Natural killer cell treated with Interleukin-12 subunit alpha and Interleukin-12 subunit beta and Interleukin-15 and Interleukin-18, amount 100 ng/mL, for 72 hours (primary cell): ENCODE results near the gene LRRC56. TPM values are rescaled to one million over a fixed set of nuclear protein-coding genes. Genes with fewer than 3 reads are reported as not detected.
A peak's percentile ranks its signal among the peaks of the same experiment; 100 is the strongest.

Experiments used
- ATAC-seq, 2 donors: fragments of 150-1000 bp; cut with Tn5 transposase in 1 of 2; sonication (Bioruptor Pico), chemical (Tn5 transposase) in 1 of 2; 2 replicates each; pipeline ENCODE4 v1.10.0; 2021
- DNase-seq: peaks from one replicate; pipeline ENCODE4 v3.0.0; 2022; ENCODE audit warnings: low spot score
- H3K27ac Mint-ChIP-seq, 2 donors: 1 replicate in 1 of 2; 2 replicates in 1 of 2; pipeline ENCODE4 v1.8.0; 2022; ENCODE audit warnings: mixed read lengths in 2 of 2, mild to moderate bottlenecking in 1 of 2, moderate library complexity in 1 of 2
- H3K27me3 Mint-ChIP-seq, 2 donors: 1 replicate in 1 of 2; 2 replicates in 1 of 2; pipeline ENCODE4 v1.8.0; 2022; ENCODE audit warnings: mixed read lengths in 2 of 2
- H3K36me3 Mint-ChIP-seq: one replicate; pipeline ENCODE4 v1.8.0; 2022; ENCODE audit warnings: mixed read lengths
- H3K4me1 Mint-ChIP-seq, 2 donors: 1 replicate in 1 of 2; 2 replicates in 1 of 2; pipeline ENCODE4 v1.8.0; 2022; ENCODE audit warnings: low read depth in 2 of 2, mixed read lengths in 2 of 2, mild to moderate bottlenecking in 1 of 2
- H3K4me3 Mint-ChIP-seq: one replicate; pipeline ENCODE4 v1.8.0; 2022; ENCODE audit warnings: mixed read lengths
- H3K9me3 Mint-ChIP-seq: 2 replicates; pipeline ENCODE4 v1.8.0; 2022; ENCODE audit warnings: mixed read lengths
- total RNA-seq, 2 donors: library from RNA; stranded (reverse); gene quantifications; one replicate each; pipeline ENCODE4 v1.2.3, GENCODE V29; 2022

LRRC56 gene
- total RNA-seq, 2 donors from 2014 or later = 0.98 to 1.8 TPM

DNA sequence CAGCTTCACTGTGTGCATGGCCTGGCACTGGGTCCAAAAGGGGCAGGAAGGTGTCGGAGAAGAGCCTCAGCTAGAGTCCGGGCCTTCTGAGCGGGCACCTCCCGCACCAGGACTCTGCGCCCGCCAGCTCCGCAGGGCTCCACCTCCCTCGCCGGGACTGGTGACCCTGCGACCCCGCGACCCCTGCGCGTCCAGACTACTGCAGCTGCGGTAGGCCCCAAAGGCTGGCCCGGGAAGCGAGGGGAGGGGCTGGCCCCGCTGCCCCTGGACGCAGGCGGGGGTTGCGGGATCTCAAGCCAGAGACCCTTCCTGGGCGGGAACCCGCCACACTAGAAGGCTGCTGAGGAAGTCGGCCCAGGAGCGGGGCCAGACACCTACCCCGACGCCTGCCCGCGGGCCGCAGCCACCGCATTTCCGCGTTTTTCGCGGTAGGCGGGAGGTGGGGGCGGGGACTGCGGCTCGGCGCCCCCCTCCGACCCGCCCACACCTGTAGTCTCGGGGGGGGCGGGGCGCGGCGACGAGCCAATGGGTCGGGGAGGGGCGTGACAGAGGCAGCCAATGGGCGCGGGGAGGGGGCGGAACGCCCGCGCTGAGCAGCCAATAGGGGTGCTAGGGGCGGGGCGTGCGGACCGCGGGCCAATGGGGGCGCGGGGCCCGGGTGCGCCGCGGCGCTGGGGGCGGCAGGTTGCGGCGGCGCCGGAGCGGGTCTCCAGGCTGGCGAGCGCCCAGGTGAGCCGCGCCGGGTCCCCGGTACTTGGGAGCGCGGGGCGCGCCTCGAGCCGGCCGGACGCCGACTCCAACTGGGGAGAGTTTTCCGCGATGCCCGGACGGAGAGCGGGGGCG, 23.2 kb downstream of the LRRC56 start, which contains the start of the genes LMNTD2 and RASSF7:
TSS of gene LMNTD2 (minus strand) at position 434 of the 843 bp plus-strand sequence. CDS start at position 412, 22 bp downstream.
TSS of gene RASSF7 (plus strand) at position 666 of the 843 bp plus-strand sequence. CDS start 799 bp downstream, outside the sequence.
- Mint-ChIP-seq H3K27ac (peak within 1 kb of the TSS in 1 of 2 donors; percentile 35), H3K27me3 (no peaks in the 10 kb centered on the region), H3K9me3 (no peaks in the 10 kb centered on the region), H3K4me3 (peak within 1 kb of the TSS; percentile 88), H3K4me1 (peaks cover 5 to 8% of the 10 kb centered on the region in 2 donors), H3K36me3 (no peaks in the 10 kb centered on the region)
- ATAC-seq (peak; percentile 96 to 97), DNase-seq (peak; percentile 95)

DNA sequence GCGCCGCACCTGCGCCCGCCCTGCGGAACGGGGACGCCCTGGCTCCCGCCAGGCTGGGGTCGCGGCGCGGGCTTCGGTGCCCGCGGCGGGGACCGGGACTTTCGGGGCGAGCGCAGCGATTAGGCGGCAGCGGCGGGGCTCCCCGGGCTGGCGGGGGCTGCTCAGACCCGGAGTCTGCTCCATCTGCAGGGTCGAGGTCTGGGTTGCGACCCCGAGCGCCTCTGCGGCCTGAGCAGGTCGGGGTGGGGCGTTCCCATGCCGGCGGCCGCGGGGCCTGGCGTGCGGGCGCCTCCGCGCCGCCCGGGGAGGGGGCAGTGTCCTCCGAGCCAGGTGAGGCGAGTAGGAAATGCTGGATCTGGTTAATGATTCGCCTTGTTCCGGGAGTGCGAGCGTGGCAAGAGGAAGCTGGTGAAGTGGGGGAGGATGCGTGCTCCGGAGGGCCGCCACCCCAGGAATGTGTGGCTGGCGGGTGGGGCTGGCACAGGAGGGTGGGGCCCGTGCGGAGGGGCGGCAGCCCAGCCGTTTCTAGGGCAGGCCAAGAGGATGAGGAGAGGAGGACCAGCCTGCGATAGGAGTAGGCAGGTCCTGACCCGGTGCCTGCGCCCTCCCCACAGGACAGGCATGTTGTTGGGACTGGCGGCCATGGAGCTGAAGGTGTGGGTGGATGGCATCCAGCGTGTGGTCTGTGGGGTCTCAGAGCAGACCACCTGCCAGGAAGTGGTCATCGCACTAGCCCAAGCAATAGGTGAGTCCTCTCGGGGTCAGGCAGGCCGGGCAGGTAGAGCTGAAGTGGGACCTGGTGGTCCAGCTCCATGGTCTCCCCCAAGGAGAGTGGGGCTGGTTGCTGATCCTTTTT, 24.0 kb downstream of the LRRC56 start:
- Mint-ChIP-seq H3K27me3 (no peaks in the 10 kb centered on the region), H3K4me3 (peak overlapping the region; percentile 88), H3K9me3 (no peaks in the 10 kb centered on the region), H3K36me3 (no peaks in the 10 kb centered on the region), H3K4me1 (peaks cover 5 to 8% of the 10 kb centered on the region in 2 donors), H3K27ac (no peak overlapping the region)
- DNase-seq = no peak
- peak; percentile 2 to 3 for ATAC-seq

DNA sequence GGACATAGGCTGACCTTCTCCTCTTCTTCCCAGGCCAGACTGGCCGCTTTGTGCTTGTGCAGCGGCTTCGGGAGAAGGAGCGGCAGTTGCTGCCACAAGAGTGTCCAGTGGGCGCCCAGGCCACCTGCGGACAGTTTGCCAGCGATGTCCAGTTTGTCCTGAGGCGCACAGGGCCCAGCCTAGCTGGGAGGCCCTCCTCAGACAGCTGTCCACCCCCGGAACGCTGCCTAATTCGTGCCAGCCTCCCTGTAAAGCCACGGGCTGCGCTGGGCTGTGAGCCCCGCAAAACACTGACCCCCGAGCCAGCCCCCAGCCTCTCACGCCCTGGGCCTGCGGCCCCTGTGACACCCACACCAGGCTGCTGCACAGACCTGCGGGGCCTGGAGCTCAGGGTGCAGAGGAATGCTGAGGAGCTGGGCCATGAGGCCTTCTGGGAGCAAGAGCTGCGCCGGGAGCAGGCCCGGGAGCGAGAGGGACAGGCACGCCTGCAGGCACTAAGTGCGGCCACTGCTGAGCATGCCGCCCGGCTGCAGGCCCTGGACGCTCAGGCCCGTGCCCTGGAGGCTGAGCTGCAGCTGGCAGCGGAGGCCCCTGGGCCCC, 24.8 kb downstream of the LRRC56 start:
- H3K27me3 Mint-ChIP-seq = no peaks in the 10 kb centered on the region
- DNase-seq = no peak
- H3K4me3 Mint-ChIP-seq = peak overlapping the region; percentile 88
- no peak overlapping the region for H3K27ac Mint-ChIP-seq
- no peaks in the 10 kb centered on the region for H3K36me3 Mint-ChIP-seq
- no peak for ATAC-seq
- H3K4me1 Mint-ChIP-seq = peaks cover 5 to 8% of the 10 kb centered on the region in 2 donors
- no peaks in the 10 kb centered on the region for H3K9me3 Mint-ChIP-seq

DNA sequence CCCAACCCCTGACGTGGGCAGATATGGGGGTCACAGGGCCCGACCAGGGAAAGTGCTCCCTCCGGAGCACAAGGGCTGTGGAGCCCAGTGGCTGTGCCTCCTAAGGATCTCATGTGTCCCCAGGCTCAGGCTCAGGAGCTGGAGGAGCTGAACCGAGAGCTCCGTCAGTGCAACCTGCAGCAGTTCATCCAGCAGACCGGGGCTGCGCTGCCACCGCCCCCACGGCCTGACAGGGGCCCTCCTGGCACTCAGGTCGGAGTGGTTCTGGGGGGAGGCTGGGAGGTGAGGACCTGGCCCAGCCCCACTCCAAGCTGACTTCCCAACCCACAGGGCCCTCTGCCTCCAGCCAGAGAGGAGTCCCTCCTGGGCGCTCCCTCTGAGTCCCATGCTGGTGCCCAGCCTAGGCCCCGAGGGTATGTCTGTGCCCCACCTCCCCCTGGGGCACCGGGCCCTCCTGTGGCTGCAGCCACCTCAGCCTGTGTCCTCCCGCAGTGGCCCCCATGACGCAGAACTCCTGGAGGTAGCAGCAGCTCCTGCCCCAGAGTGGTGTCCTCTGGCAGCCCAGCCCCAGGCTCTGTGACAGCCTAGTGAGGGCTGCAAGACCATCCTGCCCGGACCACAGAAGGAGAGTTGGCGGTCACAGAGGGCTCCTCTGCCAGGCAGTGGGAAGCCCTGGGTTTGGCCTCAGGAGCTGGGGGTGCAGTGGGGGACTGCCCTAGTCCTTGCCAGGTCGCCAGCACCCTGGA, 25.9 kb downstream of the LRRC56 start:
- Mint-ChIP-seq H3K9me3 (no peaks in the 10 kb centered on the region), H3K4me3 (no peak overlapping the region), H3K27me3 (no peaks in the 10 kb centered on the region), H3K4me1 (peaks cover 5 to 8% of the 10 kb centered on the region in 2 donors), H3K36me3 (no peaks in the 10 kb centered on the region), H3K27ac (no peak overlapping the region)
- DNase-seq = no peak
- no peak for ATAC-seq

DNA sequence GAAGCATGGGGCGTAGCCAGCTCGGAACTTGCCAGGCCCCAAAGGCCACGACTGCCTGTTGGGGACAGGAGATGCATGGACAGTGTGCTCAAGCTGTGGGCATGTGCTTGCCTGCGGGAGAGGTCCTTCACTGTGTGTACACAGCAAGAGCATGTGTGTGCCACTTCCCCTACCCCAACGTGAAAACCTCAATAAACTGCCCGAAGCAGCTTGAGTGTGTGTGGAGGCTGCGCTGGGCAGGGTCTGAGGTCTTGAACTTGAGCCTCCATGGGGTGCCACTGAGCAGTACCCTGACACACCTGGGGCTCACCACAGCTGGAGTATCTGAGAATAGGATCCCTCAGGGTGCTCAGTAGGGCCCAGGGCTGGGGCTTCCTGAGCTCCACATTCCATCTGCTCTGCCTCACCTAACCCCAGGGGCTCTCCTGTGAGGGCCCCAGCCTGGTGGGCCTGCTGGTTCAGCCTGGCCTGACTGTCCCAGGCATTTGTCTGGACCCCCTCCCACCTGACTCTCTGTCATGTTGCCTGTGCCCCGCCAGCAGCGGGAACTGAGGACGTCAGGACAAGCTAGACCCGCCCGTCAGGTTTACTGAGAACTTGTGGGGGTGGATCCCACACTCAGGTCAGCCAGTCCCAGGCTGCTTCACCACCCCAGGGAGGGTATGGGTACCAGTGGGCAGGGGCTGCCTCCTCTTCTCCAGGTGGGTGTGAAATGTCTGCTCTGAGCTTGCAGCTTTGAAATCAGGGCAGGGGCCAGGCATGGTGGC, 26.7 kb downstream of the LRRC56 start:
- H3K27ac Mint-ChIP-seq = no peak overlapping the region
- no peaks in the 10 kb centered on the region for H3K9me3 Mint-ChIP-seq
- no peak overlapping the region for H3K4me3 Mint-ChIP-seq
- H3K36me3 Mint-ChIP-seq = no peaks in the 10 kb centered on the region
- H3K27me3 Mint-ChIP-seq = no peaks in the 10 kb centered on the region
- ATAC-seq (no peak), DNase-seq (no peak)
- peaks cover 5 to 8% of the 10 kb centered on the region in 2 donors for H3K4me1 Mint-ChIP-seq

DNA sequence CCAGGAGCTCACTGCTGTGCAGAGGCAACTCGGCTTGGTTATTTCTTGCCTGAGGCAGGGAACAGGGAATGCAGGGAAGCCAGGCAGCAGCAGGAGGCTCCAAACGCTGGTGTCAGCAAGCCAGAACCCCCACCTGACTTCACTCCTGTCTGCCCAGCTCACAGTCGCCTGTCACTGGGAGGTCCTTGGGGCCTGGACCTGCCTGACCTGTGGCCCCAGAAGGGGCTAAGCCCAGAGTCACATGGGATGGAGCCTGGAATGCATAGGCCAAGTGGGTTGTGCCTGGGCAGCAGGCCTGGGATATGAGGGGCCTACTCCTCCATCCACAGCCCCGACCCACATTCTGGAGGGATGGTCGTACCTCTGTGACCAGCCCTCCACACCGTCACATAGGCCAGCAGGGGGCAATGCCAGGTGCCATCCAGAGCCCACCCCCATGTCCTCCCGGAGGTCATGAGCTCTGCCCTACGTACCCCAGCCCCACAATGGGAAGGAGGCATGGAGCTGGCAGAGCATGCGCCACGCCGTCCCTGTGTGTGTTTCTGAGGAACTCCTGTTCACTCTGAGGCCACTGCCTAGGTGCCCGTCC, 28.7 kb downstream of the LRRC56 start:
- DNase-seq = no peak
- ATAC-seq = no peak
- no peak overlapping the region for H3K4me3 Mint-ChIP-seq
- H3K4me1 Mint-ChIP-seq = peaks cover 0 to 4% of the 10 kb centered on the region in 2 donors
- H3K9me3 Mint-ChIP-seq = no peaks in the 10 kb centered on the region
- no peaks in the 10 kb centered on the region for H3K36me3 Mint-ChIP-seq
- no peak overlapping the region for H3K27ac Mint-ChIP-seq
- H3K27me3 Mint-ChIP-seq = no peaks in the 10 kb centered on the region

DNA sequence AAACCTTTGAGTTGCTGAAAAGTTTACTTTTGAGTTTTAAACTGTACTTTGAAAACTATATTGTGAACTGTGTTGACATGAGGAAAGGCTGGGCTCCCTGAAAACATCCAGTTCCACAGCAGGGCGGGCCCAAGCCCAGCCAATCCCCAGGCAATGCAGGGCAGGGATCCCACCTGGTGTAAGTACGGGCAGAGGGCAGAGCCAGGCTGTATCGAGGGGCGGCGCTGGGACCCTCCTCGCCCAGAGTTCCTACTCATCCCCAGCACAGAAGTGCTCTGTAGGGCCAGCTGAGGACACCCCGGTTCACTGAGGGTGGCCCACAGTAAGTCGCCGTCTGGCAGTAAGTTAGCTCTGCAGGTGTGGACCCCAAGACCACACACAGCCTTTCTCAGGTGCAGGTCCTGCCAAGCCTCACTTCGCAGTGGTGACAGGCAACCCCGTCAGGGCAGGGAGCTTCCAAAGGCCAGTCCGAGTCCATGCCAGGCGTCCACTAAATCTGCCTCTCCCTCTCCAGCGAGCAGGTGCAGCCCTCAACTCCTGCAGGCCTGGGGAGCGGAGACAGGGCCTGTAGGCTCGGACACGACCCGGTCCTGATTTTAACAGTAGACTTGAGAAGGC, 29.8 kb downstream of the LRRC56 start:
- Mint-ChIP-seq H3K27ac (peak overlapping the region in 1 of 2 donors; percentile 62), H3K4me3 (peak overlapping the region; percentile 57)

DNA sequence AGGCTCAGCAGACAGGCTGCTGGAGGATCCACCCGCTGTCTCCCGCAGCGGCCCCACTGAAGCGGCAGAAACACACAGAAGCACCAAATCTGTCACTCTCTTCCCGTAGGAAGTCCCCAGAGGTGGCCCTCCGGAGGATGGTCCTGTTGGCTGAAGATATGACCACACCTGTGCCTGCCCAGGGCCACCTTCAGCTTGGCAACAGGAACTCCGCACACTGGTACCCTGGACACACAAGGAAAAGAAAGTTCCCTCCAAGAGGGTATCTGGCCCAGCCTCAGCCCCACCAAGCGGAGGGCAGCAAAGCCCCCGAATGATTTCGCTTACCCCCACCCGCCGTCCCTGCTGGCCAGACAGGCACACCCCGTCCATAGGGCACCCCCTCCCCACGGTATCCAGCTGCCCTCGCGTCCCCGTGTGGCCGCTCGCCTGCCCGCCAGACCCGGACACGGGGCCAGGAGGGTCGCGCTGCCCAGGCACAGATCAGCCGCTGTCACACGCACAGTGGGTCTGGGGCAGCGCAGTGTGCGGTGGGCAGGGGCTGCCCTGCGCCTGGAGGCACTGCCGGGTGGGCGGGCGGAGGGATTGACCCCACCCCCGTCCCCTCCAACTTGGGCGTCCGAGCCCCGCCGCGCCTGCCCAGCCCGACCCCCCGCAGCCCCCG, 30.4 kb downstream of the LRRC56 start:
- ATAC-seq (no peak), DNase-seq (no peak)
- no peaks in the 10 kb centered on the region for H3K9me3 Mint-ChIP-seq
- H3K4me3 Mint-ChIP-seq = peak overlapping the region; percentile 57
- no peaks in the 10 kb centered on the region for H3K36me3 Mint-ChIP-seq
- H3K4me1 Mint-ChIP-seq = no peaks in the 10 kb centered on the region
- peak overlapping the region in 1 of 2 donors; percentile 62 for H3K27ac Mint-ChIP-seq
- no peaks in the 10 kb centered on the region for H3K27me3 Mint-ChIP-seq

More for the DNA sequence above, 29.8 kb downstream of the LRRC56 start:
- H3K4me1 Mint-ChIP-seq = no peaks in the 10 kb centered on the region
- no peaks in the 10 kb centered on the region for H3K27me3 Mint-ChIP-seq
- ATAC-seq (no peak), DNase-seq (no peak)
- H3K36me3 Mint-ChIP-seq = no peaks in the 10 kb centered on the region
- H3K9me3 Mint-ChIP-seq = no peaks in the 10 kb centered on the region

DNA sequence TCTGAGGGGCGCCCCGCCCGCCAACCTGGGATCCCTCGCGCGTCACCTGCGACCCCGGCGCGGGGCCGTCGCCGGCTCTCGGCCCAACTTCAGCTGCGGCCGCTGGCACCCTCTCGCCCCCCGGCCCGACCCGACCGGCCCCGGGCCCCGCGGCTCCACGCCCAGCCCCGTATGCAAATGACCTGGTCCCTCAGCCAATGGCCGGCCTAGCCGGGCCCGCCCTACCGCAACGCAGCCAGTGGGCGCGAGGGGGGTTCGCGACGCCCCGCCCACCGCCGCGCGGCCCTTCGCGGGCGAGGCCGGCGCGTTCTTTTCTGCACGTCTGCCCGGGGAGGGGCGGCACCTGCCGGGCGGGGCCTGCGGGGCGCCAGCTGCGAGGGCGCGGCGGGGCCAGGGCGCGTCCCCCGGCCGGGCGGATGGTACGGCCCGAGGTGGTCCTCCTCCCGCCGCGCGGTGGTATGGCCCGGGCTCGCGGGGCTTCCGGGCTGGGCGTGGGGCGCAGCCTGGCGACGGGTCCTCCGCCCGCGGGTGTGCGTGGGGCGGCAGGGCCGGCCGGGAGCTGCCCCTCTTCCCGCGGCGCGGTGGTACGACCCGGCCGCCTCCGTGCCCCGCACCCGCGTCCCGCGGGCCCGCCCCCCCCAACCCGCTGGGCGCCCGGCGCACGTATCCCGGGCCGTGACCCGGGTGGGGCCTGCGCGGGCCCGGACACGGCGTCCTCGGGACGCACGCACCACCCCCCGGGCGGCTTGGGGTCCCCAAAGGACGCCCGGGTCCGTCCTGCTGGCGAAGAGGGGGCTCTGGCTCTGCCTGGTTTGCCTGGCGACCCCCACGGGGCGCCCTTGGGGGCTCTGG, 31.2 kb downstream of the LRRC56 start:
- H3K27me3 Mint-ChIP-seq = no peaks in the 10 kb centered on the region
- H3K27ac Mint-ChIP-seq = no peak overlapping the region
- DNase-seq (peak; percentile 98), ATAC-seq (peak; percentile 95 to 96)
- H3K4me1 Mint-ChIP-seq = no peaks in the 10 kb centered on the region
- no peaks in the 10 kb centered on the region for H3K36me3 Mint-ChIP-seq
- H3K9me3 Mint-ChIP-seq = no peaks in the 10 kb centered on the region
- H3K4me3 Mint-ChIP-seq = peak overlapping the region; percentile 78

DNA sequence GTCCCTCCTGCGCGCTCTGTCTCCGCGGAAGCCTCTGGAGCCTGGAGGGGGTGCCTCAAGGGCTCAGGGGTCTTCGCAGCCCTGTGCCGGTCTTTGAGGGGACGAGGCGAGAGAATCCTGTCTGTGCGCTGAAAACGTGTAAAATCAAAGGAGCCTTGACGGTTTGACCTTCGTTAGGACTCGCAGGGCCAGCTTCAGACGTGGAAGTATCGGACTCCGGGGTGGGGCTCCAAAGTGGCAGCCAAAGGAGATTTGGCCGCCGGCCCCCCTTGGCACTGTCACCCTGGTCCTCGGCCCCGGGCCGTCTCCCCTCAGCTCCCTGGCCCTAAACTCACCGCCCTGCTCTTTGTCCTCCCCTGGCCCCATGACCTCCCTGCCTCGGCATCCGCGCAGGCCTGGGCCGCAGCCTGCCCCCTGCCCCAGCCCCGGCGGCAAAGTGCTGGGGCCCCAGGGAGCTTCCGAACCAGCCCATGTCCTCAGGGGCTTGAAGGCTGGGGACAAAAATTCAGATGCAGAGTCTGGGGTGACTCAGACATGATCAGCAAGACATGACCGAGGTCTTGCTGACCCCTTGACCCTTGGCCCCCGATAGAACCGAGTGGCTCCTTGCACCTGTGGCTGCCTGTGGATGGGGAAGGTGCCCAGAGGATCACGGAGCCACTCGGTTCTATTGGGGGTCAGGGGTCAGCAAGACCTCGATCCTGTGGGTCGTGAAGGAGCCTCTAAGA, 32.0 kb downstream of the LRRC56 start:
- no peak for ATAC-seq
- DNase-seq = no peak
- Mint-ChIP-seq H3K27me3 (peaks cover 2 to 3% of the 10 kb centered on the region in 2 donors), H3K27ac (no peak overlapping the region), H3K9me3 (no peaks in the 10 kb centered on the region), H3K4me1 (peaks cover 0 to 3% of the 10 kb centered on the region in 2 donors), H3K36me3 (no peaks in the 10 kb centered on the region), H3K4me3 (peak overlapping the region; percentile 78)
